Prostate gland (tissue), 2 donors: Measurements from ENCODE around the gene THBS2.
"Not testable (repeated sequence)": the region's sequence is repeated elsewhere in the genome, so short reads cannot be mapped to it uniquely, and the experiment has no call there.

Experiments used
- CTCF ChIP-seq, 4 experiments: fragments of 200-600 bp in 2 of 4; fragments of 450-650 bp in 2 of 4; sonication (generic) in 2 of 4; IDR thresholded peaks; 1 replicate in 3 of 4; 2 replicates in 1 of 4; pipeline ENCODE4 v1.5.1; 2016 to 2019; ENCODE audit warnings: antibody characterized with exemption in 4 of 4, mild to moderate bottlenecking in 2 of 4, moderate library complexity in 2 of 4
- POLR2AphosphoS5 ChIP-seq: sonication (generic); formaldehyde crosslinking; IDR thresholded peaks from one replicate; pipeline ENCODE4 v1.6.1; 2017; ENCODE audit warnings: antibody characterized with exemption

- TF ChIP-seq CTCF (IDR thresholded peaks at IDR 0.05); POLR2AphosphoS5: not testable (repeated sequence)
Observed at GRCh38 chr6:169270077-169270380, 16.4 kb upstream of the THBS2 start.
